Eye (tissue), 1 donor: ENCODE data around the gene RAP1GDS1.
"Not testable (repeated sequence)": the region's sequence is repeated elsewhere in the genome, so short reads cannot be mapped to it uniquely, and the experiment has no call there.

ENCODE experiments used
- DNase-seq: peaks from one replicate; pipeline ENCODE4 v3.0.0-alpha.2; 2015

Gene RAP1GDS1

GRCh38 chr4:98260579-98261404 is at the start of gene RAP1GDS1:
RAP1GDS1 (plus strand) TSS chr4:98261384; CDS start chr4:98261566, 182 bp downstream.
- peak; percentile 98 for DNase-seq

GRCh38 chr4:98222306-98222705 is 38.9 kb upstream of the RAP1GDS1 start:
- no peak for DNase-seq

GRCh38 chr4:98226396-98226795 is 34.8 kb upstream of the RAP1GDS1 start:
- no peak for DNase-seq

GRCh38 chr4:98230961-98231360 is 30.2 kb upstream of the RAP1GDS1 start:
- DNase-seq = no peak

GRCh38 chr4:98232202-98232601 is 29.0 kb upstream of the RAP1GDS1 start:
- no peak for DNase-seq

- DNase-seq = no peak
These were observed 24.0 kb upstream of the RAP1GDS1 start for GRCh38 chr4:98237204-98237603.

- no peak for DNase-seq
These were observed 19.1 kb upstream of the RAP1GDS1 start for GRCh38 chr4:98242063-98242462.

- no peak for DNase-seq
These were observed 18.6 kb upstream of the RAP1GDS1 start for GRCh38 chr4:98242538-98242937.

GRCh38 chr4:98245226-98245625 is 16.0 kb upstream of the RAP1GDS1 start:
- DNase-seq = no peak

GRCh38 chr4:98248934-98249333 is 12.2 kb upstream of the RAP1GDS1 start:
- no peak for DNase-seq

- no peak for DNase-seq
These were observed 11.4 kb upstream of the RAP1GDS1 start for GRCh38 chr4:98249831-98250230.

GRCh38 chr4:98253499-98253898 is 7.7 kb upstream of the RAP1GDS1 start:
- DNase-seq = no peak

GRCh38 chr4:98260047-98260578 is 1.1 kb upstream of the RAP1GDS1 start:
- DNase-seq = no peak

- peak; percentile 88 for DNase-seq
These were observed 464 bp downstream of the RAP1GDS1 start for GRCh38 chr4:98261405-98262291.

- DNase-seq = peak; percentile 47
These were observed 1.2 kb downstream of the RAP1GDS1 start for GRCh38 chr4:98262431-98262830.

GRCh38 chr4:98267498-98267897 is 6.3 kb downstream of the RAP1GDS1 start:
- DNase-seq = no peak

- DNase-seq = no peak
These were observed 14.0 kb downstream of the RAP1GDS1 start for GRCh38 chr4:98275145-98275544.

GRCh38 chr4:98283219-98284189 is 22.3 kb downstream of the RAP1GDS1 start:
- DNase-seq = no peak

- no peak for DNase-seq
These were observed 23.5 kb downstream of the RAP1GDS1 start for GRCh38 chr4:98284640-98285046.

GRCh38 chr4:98285676-98286075 is 24.5 kb downstream of the RAP1GDS1 start:
- DNase-seq = no peak

GRCh38 chr4:98287328-98287727 is 26.1 kb downstream of the RAP1GDS1 start:
- no peak for DNase-seq

GRCh38 chr4:98288671-98289070 is 27.5 kb downstream of the RAP1GDS1 start:
- DNase-seq = not testable (repeated sequence)
